Nephron (organoid): ENCODE data around the gene NCMAP.
A peak's percentile ranks its signal among the peaks of the same experiment; 100 is the strongest.

Experiments
- H3K27ac Mint-ChIP-seq, 3 experiments: 2 replicates each; pipeline ENCODE4 v1.8.0; 2020; ENCODE audit warnings: mixed read lengths in 3 of 3, mild to moderate bottlenecking in 2 of 3, moderate library complexity in 1 of 3
- H3K27me3 Mint-ChIP-seq: 2 replicates; pipeline ENCODE4 v1.8.0; 2021; ENCODE audit warnings: low read depth, mild to moderate bottlenecking, moderate library complexity, mixed read lengths
- H3K36me3 Mint-ChIP-seq: 2 replicates; pipeline ENCODE4 v1.8.0; 2020; ENCODE audit warnings: low read depth, mixed read lengths
- H3K4me1 Mint-ChIP-seq: 2 replicates; pipeline ENCODE4 v1.8.0; 2020; ENCODE audit warnings: mixed read lengths
- H3K4me3 Mint-ChIP-seq, 3 experiments: 2 replicates each; pipeline ENCODE4 v1.8.0; 2020; ENCODE audit warnings: mild to moderate bottlenecking in 3 of 3, mixed read lengths in 3 of 3, moderate library complexity in 2 of 3
- H3K9me3 Mint-ChIP-seq: 2 replicates; pipeline ENCODE4 v1.8.0; 2020; ENCODE audit warnings: mixed read lengths
- CTCF ChIP-seq, 3 experiments: fragments of 200-600 bp; sonication (generic); IDR thresholded peaks; one replicate each; pipeline ENCODE4 v1.5.0; 2021; ENCODE audit warnings: antibody characterized with exemption in 3 of 3; ENCODE audit not compliant: unreplicated experiment in 3 of 3

The NCMAP gene

GRCh38 chr1:24621121-24621520 lies 65.2 kb downstream of the NCMAP start:
- Mint-ChIP-seq H3K4me1 (peaks cover 5% of the 10 kb centered on the region), H3K4me3 (no peak overlapping the region), H3K27me3 (no peaks in the 10 kb centered on the region), H3K9me3 (peaks cover 3% of the 10 kb centered on the region), H3K27ac (no peak overlapping the region), H3K36me3 (no peaks in the 10 kb centered on the region)
- TF ChIP-seq CTCF (IDR thresholded peaks at IDR 0.05; ENCODE audit: unreplicated experiment in 3 of 3) = no peak

- no peak for TF ChIP-seq CTCF (IDR thresholded peaks at IDR 0.05; ENCODE audit: unreplicated experiment in 3 of 3)
- no peaks in the 10 kb centered on the region for H3K27me3 Mint-ChIP-seq
- no peak overlapping the region for H3K4me3 Mint-ChIP-seq
- peak overlapping the region in 1 of 3 experiments; percentile 8 for H3K27ac Mint-ChIP-seq
- no peaks in the 10 kb centered on the region for H3K36me3 Mint-ChIP-seq
- H3K9me3 Mint-ChIP-seq = peaks cover 3% of the 10 kb centered on the region
- peaks cover 5% of the 10 kb centered on the region for H3K4me1 Mint-ChIP-seq
These were observed 66.3 kb downstream of the NCMAP start for GRCh38 chr1:24622218-24622617.

- TF ChIP-seq CTCF (IDR thresholded peaks at IDR 0.05; ENCODE audit: unreplicated experiment in 3 of 3) = no peak
- Mint-ChIP-seq H3K9me3 (no peaks in the 10 kb centered on the region), H3K27me3 (peaks cover 8% of the 10 kb centered on the region), H3K4me1 (peaks cover 5% of the 10 kb centered on the region), H3K4me3 (no peak overlapping the region), H3K27ac (no peak overlapping the region), H3K36me3 (no peaks in the 10 kb centered on the region)
These were observed 76.9 kb downstream of the NCMAP start for GRCh38 chr1:24632832-24633175.

GRCh38 chr1:24635195-24635843 lies 79.4 kb downstream of the NCMAP start:
- H3K4me1 Mint-ChIP-seq = peaks cover 11% of the 10 kb centered on the region
- H3K27ac Mint-ChIP-seq = no peak overlapping the region
- no peaks in the 10 kb centered on the region for H3K36me3 Mint-ChIP-seq
- H3K4me3 Mint-ChIP-seq = no peak overlapping the region
- peaks cover 7% of the 10 kb centered on the region for H3K27me3 Mint-ChIP-seq
- TF ChIP-seq CTCF (IDR thresholded peaks at IDR 0.05; ENCODE audit: unreplicated experiment in 3 of 3) = peak; percentile 55 to 71 (median 68)
- no peaks in the 10 kb centered on the region for H3K9me3 Mint-ChIP-seq

GRCh38 chr1:24636661-24637357 lies 80.9 kb downstream of the NCMAP start:
- H3K36me3 Mint-ChIP-seq = no peaks in the 10 kb centered on the region
- no peak overlapping the region for H3K27ac Mint-ChIP-seq
- no peak overlapping the region for H3K4me3 Mint-ChIP-seq
- H3K9me3 Mint-ChIP-seq = no peaks in the 10 kb centered on the region
- H3K4me1 Mint-ChIP-seq = peaks cover 17% of the 10 kb centered on the region
- no peak for TF ChIP-seq CTCF (IDR thresholded peaks at IDR 0.05; ENCODE audit: unreplicated experiment in 3 of 3)
- H3K27me3 Mint-ChIP-seq = peaks cover 3% of the 10 kb centered on the region

GRCh38 chr1:24639094-24639493 lies 83.2 kb downstream of the NCMAP start:
- H3K36me3 Mint-ChIP-seq = no peaks in the 10 kb centered on the region
- H3K9me3 Mint-ChIP-seq = no peaks in the 10 kb centered on the region
- peaks cover 3% of the 10 kb centered on the region for H3K27me3 Mint-ChIP-seq
- H3K27ac Mint-ChIP-seq = peak overlapping the region; percentile 44 to 100 (median 69)
- TF ChIP-seq CTCF (IDR thresholded peaks at IDR 0.05; ENCODE audit: unreplicated experiment in 3 of 3) = no peak
- H3K4me3 Mint-ChIP-seq = peak overlapping the region; percentile 57 to 76 (median 75)
- peaks cover 24% of the 10 kb centered on the region for H3K4me1 Mint-ChIP-seq
